HuH-7 (cell line): ENCODE results near the gene GRIN2B.

Experiments
- DNase-seq: peaks from one replicate; pipeline ENCODE4 v3.0.0; 2011; ENCODE audit warnings: low spot score

GRIN2B gene

GRCh38 chr12:13956060-13956590 is 25.3 kb downstream of the GRIN2B start:
- no peak for DNase-seq

DNA sequence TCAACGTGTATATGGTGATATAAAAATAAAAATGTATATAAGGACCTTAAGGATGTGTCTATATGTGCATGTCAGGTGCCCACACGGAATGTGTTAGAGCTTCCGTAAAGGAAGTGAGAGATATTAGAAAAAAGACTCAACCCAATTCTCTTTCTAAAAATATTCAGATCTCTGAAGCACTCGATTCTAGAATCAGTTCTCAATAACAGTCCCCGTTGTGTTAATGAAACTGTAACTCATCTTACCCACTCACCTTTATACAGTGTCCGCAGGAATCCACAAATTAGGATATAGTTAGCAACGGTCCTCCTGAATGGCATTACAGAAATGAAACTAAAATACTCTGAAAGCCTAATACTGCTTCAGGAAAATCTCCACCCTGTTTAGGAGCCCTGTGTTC is 29.3 kb downstream of the GRIN2B start:
- no peak for DNase-seq

- no peak for DNase-seq
Measured at GRCh38 chr12:13950502-13950901, 30.9 kb downstream of the GRIN2B start.

DNA sequence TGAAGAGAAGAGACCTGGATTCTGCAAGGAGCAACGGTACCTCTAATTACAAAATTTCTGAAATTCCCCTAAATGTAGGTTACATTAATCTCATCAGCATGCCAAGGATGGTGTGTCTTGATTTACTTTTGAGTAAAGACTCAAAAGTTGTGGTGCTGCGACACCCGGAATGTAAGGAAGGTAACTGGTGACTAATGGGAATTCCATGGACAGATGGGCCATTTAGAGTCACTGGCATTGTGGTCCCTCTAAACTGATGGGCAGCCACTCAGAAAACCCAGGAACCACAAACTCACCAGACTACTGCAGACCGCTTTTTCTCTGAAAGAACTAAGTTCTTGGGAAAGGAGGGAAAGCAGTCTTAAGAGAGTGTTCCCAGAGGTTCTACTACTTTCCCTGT is 32.8 kb downstream of the GRIN2B start:
- DNase-seq: no peak

GRCh38 chr12:13947276-13947946 is 34.0 kb downstream of the GRIN2B start:
- no peak for DNase-seq

DNA sequence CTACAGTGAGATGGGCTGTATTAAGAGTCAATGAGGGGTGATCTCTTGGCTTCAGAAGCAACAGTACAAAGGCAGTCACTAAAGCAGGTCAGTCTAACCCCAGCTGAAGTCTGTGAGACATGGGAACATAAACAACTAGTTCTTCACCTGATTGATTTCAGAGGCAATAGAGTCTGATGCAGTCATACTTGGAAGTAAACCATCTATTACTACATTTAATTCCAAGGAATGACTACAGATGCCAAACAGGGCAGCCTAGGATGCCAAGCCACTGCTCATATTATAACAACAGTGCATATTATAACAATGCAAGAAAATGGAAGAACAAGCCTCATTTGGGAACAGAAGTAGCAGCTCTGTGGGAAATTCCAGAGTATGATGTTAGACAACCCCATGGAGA is 35.8 kb downstream of the GRIN2B start:
- no peak for DNase-seq

DNA sequence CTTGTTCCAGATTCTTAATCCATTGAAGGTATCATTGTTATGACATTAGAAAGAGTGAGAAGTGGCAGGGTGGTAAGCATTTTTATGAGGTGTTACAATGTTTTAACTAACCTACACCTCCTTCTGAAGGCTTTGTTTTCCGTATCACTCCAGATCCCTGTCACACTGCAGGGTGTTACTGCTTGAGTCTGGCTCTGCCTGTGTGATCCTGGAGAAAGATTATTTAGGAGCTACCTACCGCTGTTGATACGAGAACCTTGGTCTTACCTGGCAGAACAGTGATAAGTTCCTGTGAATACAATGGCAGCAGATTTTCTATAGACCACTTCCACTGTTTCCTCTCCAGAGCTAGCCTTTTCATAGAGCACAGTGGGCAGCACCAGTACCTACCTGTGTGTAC is 36.2 kb downstream of the GRIN2B start:
- no peak for DNase-seq

- no peak for DNase-seq
Measured at GRCh38 chr12:13942826-13943225, 38.6 kb downstream of the GRIN2B start.

GRCh38 chr12:13941258-13942249 is 39.8 kb downstream of the GRIN2B start:
- peak; percentile 41 for DNase-seq

- DNase-seq: no peak
Measured at GRCh38 chr12:13940335-13940865, 41.0 kb downstream of the GRIN2B start.

GRCh38 chr12:13937735-13938134 is 43.7 kb downstream of the GRIN2B start:
- DNase-seq: no peak

DNA sequence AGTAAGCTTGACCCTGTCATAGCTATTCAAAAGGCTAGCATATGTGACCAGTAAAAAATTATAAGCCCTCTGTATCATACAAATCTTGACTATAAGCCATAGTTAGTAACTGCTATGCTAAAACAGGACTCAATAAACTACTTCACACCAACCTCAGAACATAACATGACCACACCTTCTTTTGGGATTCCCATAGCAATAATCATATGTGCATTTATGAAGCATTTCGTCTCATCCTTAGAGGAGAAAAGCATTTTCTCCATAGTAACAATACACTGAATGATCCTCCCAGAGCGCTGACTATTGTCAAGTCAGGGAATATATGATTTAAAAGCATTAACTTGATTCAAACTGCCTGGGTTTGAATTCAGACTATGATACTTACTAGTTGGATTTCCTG is 46.2 kb downstream of the GRIN2B start:
- no peak for DNase-seq
